Measurements from ENCODE around the gene THSD7B.

The THSD7B gene

GRCh38 chr2:137210039-137210438, 444.7 kb downstream of the THSD7B start:
- Histone ChIP-seq H3K27ac (ENCODE audit: low read length) (no peak overlapping the region), H3K9me3 (ENCODE audit: insufficient read depth, low read depth, low read length) (no peaks in the 10 kb centered on the region), H3K27me3 (ENCODE audit: insufficient read depth, low read length) (no peaks in the 10 kb centered on the region), H3K36me3 (ENCODE audit: insufficient read depth, low read depth, low read length) (no peaks in the 10 kb centered on the region), H3K4me3 (ENCODE audit: low read length) (no peak overlapping the region), H3K9ac (ENCODE audit: low read depth, low read length) (no peak overlapping the region), H3K4me1 (ENCODE audit: insufficient read depth, low read length) (peaks cover 21% of the 10 kb centered on the region)

GRCh38 chr2:137211761-137212160, 446.4 kb downstream of the THSD7B start:
- H3K4me3 ChIP-seq (ENCODE audit: low read length): no peak overlapping the region
- H3K27ac ChIP-seq (ENCODE audit: low read length): no peak overlapping the region
- H3K27me3 ChIP-seq (ENCODE audit: insufficient read depth, low read length): no peaks in the 10 kb centered on the region
- no peak overlapping the region for H3K9ac ChIP-seq (ENCODE audit: low read depth, low read length)
- H3K9me3 ChIP-seq (ENCODE audit: insufficient read depth, low read depth, low read length): no peaks in the 10 kb centered on the region
- peaks cover 11% of the 10 kb centered on the region for H3K4me1 ChIP-seq (ENCODE audit: insufficient read depth, low read length)
- no peaks in the 10 kb centered on the region for H3K36me3 ChIP-seq (ENCODE audit: insufficient read depth, low read depth, low read length)

GRCh38 chr2:137220438-137220993, 455.2 kb downstream of the THSD7B start:
- no peaks in the 10 kb centered on the region for H3K9me3 ChIP-seq (ENCODE audit: insufficient read depth, low read depth, low read length)
- H3K36me3 ChIP-seq (ENCODE audit: insufficient read depth, low read depth, low read length): no peaks in the 10 kb centered on the region
- no peak overlapping the region for H3K9ac ChIP-seq (ENCODE audit: low read depth, low read length)
- H3K4me1 ChIP-seq (ENCODE audit: insufficient read depth, low read length): peaks cover 4% of the 10 kb centered on the region
- H3K27ac ChIP-seq (ENCODE audit: low read length): no peak overlapping the region
- H3K4me3 ChIP-seq (ENCODE audit: low read length): no peak overlapping the region
- H3K27me3 ChIP-seq (ENCODE audit: insufficient read depth, low read length): no peaks in the 10 kb centered on the region

- no peaks in the 10 kb centered on the region for H3K9me3 ChIP-seq (ENCODE audit: insufficient read depth, low read depth, low read length)
Measured at GRCh38 chr2:137221797-137222492, 456.6 kb downstream of the THSD7B start.

GRCh38 chr2:137223722-137224121, 458.4 kb downstream of the THSD7B start:
- Histone ChIP-seq H3K9me3 (ENCODE audit: insufficient read depth, low read depth, low read length) (no peaks in the 10 kb centered on the region), H3K4me3 (ENCODE audit: low read length) (no peak overlapping the region), H3K4me1 (ENCODE audit: insufficient read depth, low read length) (peaks cover 4% of the 10 kb centered on the region), H3K27me3 (ENCODE audit: insufficient read depth, low read length) (no peaks in the 10 kb centered on the region), H3K9ac (ENCODE audit: low read depth, low read length) (no peak overlapping the region), H3K27ac (ENCODE audit: low read length) (no peak overlapping the region), H3K36me3 (ENCODE audit: insufficient read depth, low read depth, low read length) (no peaks in the 10 kb centered on the region)

More at GRCh38 chr2:137221797-137222492, 456.6 kb downstream of the THSD7B start:
- no peak overlapping the region for H3K4me3 ChIP-seq (ENCODE audit: low read length)
- no peak overlapping the region for H3K9ac ChIP-seq (ENCODE audit: low read depth, low read length)
- no peaks in the 10 kb centered on the region for H3K36me3 ChIP-seq (ENCODE audit: insufficient read depth, low read depth, low read length)
- no peaks in the 10 kb centered on the region for H3K27me3 ChIP-seq (ENCODE audit: insufficient read depth, low read length)
- no peak overlapping the region for H3K27ac ChIP-seq (ENCODE audit: low read length)
- H3K4me1 ChIP-seq (ENCODE audit: insufficient read depth, low read length): peaks cover 4% of the 10 kb centered on the region

- H3K9me3 ChIP-seq (ENCODE audit: insufficient read depth, low read depth, low read length): no peaks in the 10 kb centered on the region
Measured at GRCh38 chr2:137228566-137228965, 463.2 kb downstream of the THSD7B start.

GRCh38 chr2:137229834-137230233, 464.5 kb downstream of the THSD7B start:
- no peaks in the 10 kb centered on the region for H3K9me3 ChIP-seq (ENCODE audit: insufficient read depth, low read depth, low read length)
- H3K27ac ChIP-seq (ENCODE audit: low read length): no peak overlapping the region
- no peaks in the 10 kb centered on the region for H3K27me3 ChIP-seq (ENCODE audit: insufficient read depth, low read length)

More at GRCh38 chr2:137228566-137228965, 463.2 kb downstream of the THSD7B start:
- Histone ChIP-seq H3K4me1 (ENCODE audit: insufficient read depth, low read length) (no peaks in the 10 kb centered on the region), H3K27me3 (ENCODE audit: insufficient read depth, low read length) (no peaks in the 10 kb centered on the region), H3K4me3 (ENCODE audit: low read length) (no peak overlapping the region), H3K9ac (ENCODE audit: low read depth, low read length) (no peak overlapping the region), H3K27ac (ENCODE audit: low read length) (no peak overlapping the region), H3K36me3 (ENCODE audit: insufficient read depth, low read depth, low read length) (no peaks in the 10 kb centered on the region)

GRCh38 chr2:137231628-137232027, 466.3 kb downstream of the THSD7B start:
- no peak overlapping the region for H3K27ac ChIP-seq (ENCODE audit: low read length)
- H3K27me3 ChIP-seq (ENCODE audit: insufficient read depth, low read length): no peaks in the 10 kb centered on the region
- no peaks in the 10 kb centered on the region for H3K4me1 ChIP-seq (ENCODE audit: insufficient read depth, low read length)
- no peak overlapping the region for H3K9ac ChIP-seq (ENCODE audit: low read depth, low read length)
- H3K36me3 ChIP-seq (ENCODE audit: insufficient read depth, low read depth, low read length): no peaks in the 10 kb centered on the region
- no peaks in the 10 kb centered on the region for H3K9me3 ChIP-seq (ENCODE audit: insufficient read depth, low read depth, low read length)
- no peak overlapping the region for H3K4me3 ChIP-seq (ENCODE audit: low read length)

More at GRCh38 chr2:137229834-137230233, 464.5 kb downstream of the THSD7B start:
- Histone ChIP-seq H3K9ac (ENCODE audit: low read depth, low read length) (no peak overlapping the region), H3K4me1 (ENCODE audit: insufficient read depth, low read length) (no peaks in the 10 kb centered on the region), H3K4me3 (ENCODE audit: low read length) (no peak overlapping the region), H3K36me3 (ENCODE audit: insufficient read depth, low read depth, low read length) (no peaks in the 10 kb centered on the region)

- H3K9ac ChIP-seq (ENCODE audit: low read depth, low read length): no peak overlapping the region
- no peak overlapping the region for H3K4me3 ChIP-seq (ENCODE audit: low read length)
- no peaks in the 10 kb centered on the region for H3K27me3 ChIP-seq (ENCODE audit: insufficient read depth, low read length)
- no peaks in the 10 kb centered on the region for H3K4me1 ChIP-seq (ENCODE audit: insufficient read depth, low read length)
- H3K27ac ChIP-seq (ENCODE audit: low read length): no peak overlapping the region
- no peaks in the 10 kb centered on the region for H3K36me3 ChIP-seq (ENCODE audit: insufficient read depth, low read depth, low read length)
- H3K9me3 ChIP-seq (ENCODE audit: insufficient read depth, low read depth, low read length): no peaks in the 10 kb centered on the region
Measured at GRCh38 chr2:137232076-137232475, 466.7 kb downstream of the THSD7B start.

- no peaks in the 10 kb centered on the region for H3K36me3 ChIP-seq (ENCODE audit: insufficient read depth, low read depth, low read length)
- no peak overlapping the region for H3K4me3 ChIP-seq (ENCODE audit: low read length)
- H3K4me1 ChIP-seq (ENCODE audit: insufficient read depth, low read length): no peaks in the 10 kb centered on the region
- H3K27ac ChIP-seq (ENCODE audit: low read length): no peak overlapping the region
- no peak overlapping the region for H3K9ac ChIP-seq (ENCODE audit: low read depth, low read length)
- no peaks in the 10 kb centered on the region for H3K9me3 ChIP-seq (ENCODE audit: insufficient read depth, low read depth, low read length)
- H3K27me3 ChIP-seq (ENCODE audit: insufficient read depth, low read length): no peaks in the 10 kb centered on the region
Measured at GRCh38 chr2:137233091-137233490, 467.7 kb downstream of the THSD7B start.

- Histone ChIP-seq H3K36me3 (ENCODE audit: insufficient read depth, low read depth, low read length) (no peaks in the 10 kb centered on the region), H3K4me1 (ENCODE audit: insufficient read depth, low read length) (no peaks in the 10 kb centered on the region), H3K4me3 (ENCODE audit: low read length) (no peak overlapping the region), H3K9ac (ENCODE audit: low read depth, low read length) (no peak overlapping the region), H3K9me3 (ENCODE audit: insufficient read depth, low read depth, low read length) (no peaks in the 10 kb centered on the region), H3K27me3 (ENCODE audit: insufficient read depth, low read length) (no peaks in the 10 kb centered on the region), H3K27ac (ENCODE audit: low read length) (no peak overlapping the region)
Measured at GRCh38 chr2:137237055-137237454, 471.7 kb downstream of the THSD7B start.

- Histone ChIP-seq H3K4me1 (ENCODE audit: insufficient read depth, low read length) (no peaks in the 10 kb centered on the region), H3K36me3 (ENCODE audit: insufficient read depth, low read depth, low read length) (no peaks in the 10 kb centered on the region), H3K4me3 (ENCODE audit: low read length) (no peak overlapping the region), H3K9me3 (ENCODE audit: insufficient read depth, low read depth, low read length) (no peaks in the 10 kb centered on the region), H3K27me3 (ENCODE audit: insufficient read depth, low read length) (no peaks in the 10 kb centered on the region), H3K27ac (ENCODE audit: low read length) (no peak overlapping the region), H3K9ac (ENCODE audit: low read depth, low read length) (no peak overlapping the region)
Measured at GRCh38 chr2:137238065-137238464, 472.7 kb downstream of the THSD7B start.
